GM12872 (cell line): Measurements from ENCODE around the gene PPM1E.

Experiments used
- TF ChIP-seq, protein P1 (sequence below): IDR thresholded peaks from 3 replicates; pipeline ENCODE4 v1.5.1; 2011; ENCODE audit warnings: low read depth, mild to moderate bottlenecking, low read length, moderate library complexity; ENCODE audit not compliant: insufficient read depth

PPM1E gene

GRCh38 chr17:58829172-58829637 is 73.6 kb downstream of the PPM1E start:
- TF ChIP-seq, protein P1, sequence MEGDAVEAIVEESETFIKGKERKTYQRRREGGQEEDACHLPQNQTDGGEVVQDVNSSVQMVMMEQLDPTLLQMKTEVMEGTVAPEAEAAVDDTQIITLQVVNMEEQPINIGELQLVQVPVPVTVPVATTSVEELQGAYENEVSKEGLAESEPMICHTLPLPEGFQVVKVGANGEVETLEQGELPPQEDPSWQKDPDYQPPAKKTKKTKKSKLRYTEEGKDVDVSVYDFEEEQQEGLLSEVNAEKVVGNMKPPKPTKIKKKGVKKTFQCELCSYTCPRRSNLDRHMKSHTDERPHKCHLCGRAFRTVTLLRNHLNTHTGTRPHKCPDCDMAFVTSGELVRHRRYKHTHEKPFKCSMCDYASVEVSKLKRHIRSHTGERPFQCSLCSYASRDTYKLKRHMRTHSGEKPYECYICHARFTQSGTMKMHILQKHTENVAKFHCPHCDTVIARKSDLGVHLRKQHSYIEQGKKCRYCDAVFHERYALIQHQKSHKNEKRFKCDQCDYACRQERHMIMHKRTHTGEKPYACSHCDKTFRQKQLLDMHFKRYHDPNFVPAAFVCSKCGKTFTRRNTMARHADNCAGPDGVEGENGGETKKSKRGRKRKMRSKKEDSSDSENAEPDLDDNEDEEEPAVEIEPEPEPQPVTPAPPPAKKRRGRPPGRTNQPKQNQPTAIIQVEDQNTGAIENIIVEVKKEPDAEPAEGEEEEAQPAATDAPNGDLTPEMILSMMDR = no peak

GRCh38 chr17:58831780-58832179 is 76.1 kb downstream of the PPM1E start:
- TF ChIP-seq, protein P1 = no peak

DNA sequence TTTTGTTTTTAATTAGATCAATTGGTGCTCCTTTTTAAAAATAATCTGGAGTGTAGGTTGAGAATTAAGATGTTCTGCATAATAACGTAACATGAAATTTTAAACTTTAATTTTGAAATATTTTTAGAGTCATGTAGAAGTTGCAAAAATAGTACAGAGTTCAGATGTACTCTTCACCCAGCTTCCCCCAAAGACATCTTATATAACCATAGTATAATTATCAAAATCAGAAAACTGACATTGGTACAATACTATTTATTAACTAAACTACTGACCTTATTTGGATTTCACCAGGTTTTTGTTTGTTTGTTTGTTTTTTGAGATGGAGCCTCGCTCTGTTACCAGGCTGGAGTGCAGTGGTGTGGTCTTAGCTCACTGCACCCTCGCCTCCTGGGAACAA is 76.9 kb downstream of the PPM1E start:
- TF ChIP-seq, protein P1 = no peak

- TF ChIP-seq, protein P1 = no peak
Observed at GRCh38 chr17:58837699-58838098, 82.0 kb downstream of the PPM1E start.

- TF ChIP-seq, protein P1 = no peak
Observed at GRCh38 chr17:58840820-58841612, 85.4 kb downstream of the PPM1E start.

DNA sequence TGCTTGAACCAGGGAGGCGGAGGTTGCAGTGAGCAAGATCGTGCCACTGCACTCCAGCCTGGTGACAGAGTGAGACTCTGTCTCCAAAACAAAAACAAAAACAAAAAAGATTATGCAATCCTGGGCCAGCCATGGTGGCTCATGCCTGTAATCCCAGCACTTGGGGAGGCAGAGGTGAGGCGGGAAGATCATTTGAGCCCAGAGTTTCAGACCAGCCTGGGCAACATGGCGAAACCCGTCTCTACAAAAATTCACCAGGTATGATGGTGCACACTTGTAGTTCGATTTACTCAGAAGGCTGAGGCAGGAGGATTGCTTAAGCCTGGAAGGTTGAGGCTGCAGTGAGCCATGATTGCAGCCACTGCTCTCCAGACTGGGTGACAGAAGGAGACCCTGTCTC is 109.6 kb downstream of the PPM1E start:
- TF ChIP-seq, protein P1 = no peak

- TF ChIP-seq, protein P1 = no peak
Observed at GRCh38 chr17:58870747-58871146, 115.1 kb downstream of the PPM1E start.
